ENCODE measurements around the gene TEAD1. TPM values are rescaled to one million over a fixed set of nuclear protein-coding genes. Genes with fewer than 3 reads are reported as not detected.

The TEAD1 gene
- total and polyA plus RNA-seq, 9 of the 15 experiments (the other 6 are each of a cell fraction or from before 2014, with no cell fraction given), result 1.7 to 17.7 (median 10.8) TPM

GRCh38 chr11:12693479-12694182 is 19.4 kb downstream of the TEAD1 start (continued):
- TF ChIP-seq E2F5 (CRISPR knock-in tag; IDR thresholded peaks at IDR 0.05) (no peak), KAT7 (CRISPR knock-in tag; IDR thresholded peaks at IDR 0.05; ENCODE audit: borderline replicate concordance) (0 out of 2 replicates have a peak, but pooled peaks have one; percentile 22), DPF2 (IDR thresholded peaks at IDR 0.05) (peak; percentile 42; the same call in 1 of the 2 replicates), ZNF395 (CRISPR knock-in tag; IDR thresholded peaks at IDR 0.05) (0 out of 2 replicates have a peak, but pooled peaks have one; percentile 44), JUND (IDR thresholded peaks at IDR 0.05; ENCODE audit: borderline replicate concordance, low read depth, low read length) (peak; percentile 85), JUND (tag; IDR thresholded peaks at IDR 0.05; ENCODE audit: borderline replicate concordance, low read depth, low read length) (peak; percentile 77; the same call in 2 of the 3 replicates), ARID1B (IDR thresholded peaks at IDR 0.05) (peak; percentile 57), ZFP91 (CRISPR knock-in tag; IDR thresholded peaks at IDR 0.05) (no peak), ZNF277 (CRISPR knock-in tag; IDR thresholded peaks at IDR 0.05; ENCODE audit: borderline replicate concordance) (no peak), SMARCB1 (IDR thresholded peaks at IDR 0.05; ENCODE audit: insufficient read length, low read depth) (no peak), NR2F6 (CRISPR knock-in tag; IDR thresholded peaks at IDR 0.05) (no peak), KDM1A (IDR thresholded peaks at IDR 0.05) (peak; percentile 50 to 75; a peak in 3 of 4 replicates)
